HUES64 (cell line): ENCODE results near the gene TENM4.

Experiments
- H3K27ac ChIP-seq: 2 replicates; pipeline ENCODE4 v1.7.0; 2013; ENCODE audit warnings: low read depth, low read length, inconsistent platforms
- H3K27me3 ChIP-seq: 2 replicates; pipeline ENCODE4 v1.6.1; 2013; ENCODE audit warnings: mild to moderate bottlenecking, low read length; ENCODE audit not compliant: insufficient read depth
- H3K36me3 ChIP-seq: 2 replicates; pipeline ENCODE4 v1.6.1; 2013; ENCODE audit warnings: mild to moderate bottlenecking, low read length; ENCODE audit not compliant: insufficient read depth
- H3K4me1 ChIP-seq: 2 replicates; pipeline ENCODE4 v1.6.1; 2013; ENCODE audit warnings: mild to moderate bottlenecking, low read length, moderate library complexity; ENCODE audit not compliant: insufficient read depth
- H3K4me3 ChIP-seq: 2 replicates; pipeline ENCODE4 v1.5.1; 2013; ENCODE audit warnings: mild to moderate bottlenecking, low read length, moderate library complexity
- H3K9ac ChIP-seq: 2 replicates; pipeline ENCODE4 v1.6.1; 2013; ENCODE audit warnings: mild to moderate bottlenecking, low read depth, low read length
- H3K9me3 ChIP-seq: 2 replicates; pipeline ENCODE4 v1.6.1; 2013; ENCODE audit warnings: low read depth, low read length; ENCODE audit not compliant: insufficient read depth
- WGBS: fragments of 150-250, 120-280 bp; methylation state at CpG from one replicate; pipeline ENCODE4 v1.1.7; 2013; ENCODE audit warnings: missing lambda C conversion rate; 5-methylcytosine and 5-hydroxymethylcytosine counted together

Gene TENM4

GRCh38 chr11:79018371-79018849 lies 422.4 kb downstream of the TENM4 start:
- no peaks in the 10 kb centered on the region for H3K4me1 ChIP-seq
- H3K36me3 ChIP-seq, result no peaks in the 10 kb centered on the region
- no peak overlapping the region for H3K27ac ChIP-seq
- no peak overlapping the region for H3K4me3 ChIP-seq
- peaks cover 6% of the 10 kb centered on the region; the same call in 1 of the 2 replicates for H3K27me3 ChIP-seq
- 86% methylated on average over 3 of the region's 3 CpGs for WGBS
- H3K9ac ChIP-seq, result no peak overlapping the region
- no peaks in the 10 kb centered on the region for H3K9me3 ChIP-seq

- no peak overlapping the region for H3K4me3 ChIP-seq
- no peak overlapping the region for H3K27ac ChIP-seq
- H3K27me3 ChIP-seq, result peaks cover 3% of the 10 kb centered on the region; the same call in 1 of the 2 replicates
- H3K9ac ChIP-seq, result no peak overlapping the region
- no peaks in the 10 kb centered on the region for H3K9me3 ChIP-seq
- no peaks in the 10 kb centered on the region for H3K36me3 ChIP-seq
- H3K4me1 ChIP-seq, result no peaks in the 10 kb centered on the region
Observed at GRCh38 chr11:79017811-79018210, 423.0 kb downstream of the TENM4 start.

- Histone ChIP-seq H3K4me3 (no peak overlapping the region), H3K27me3 (no peaks in the 10 kb centered on the region), H3K27ac (no peak overlapping the region), H3K9ac (no peak overlapping the region), H3K9me3 (no peaks in the 10 kb centered on the region), H3K36me3 (no peaks in the 10 kb centered on the region), H3K4me1 (no peaks in the 10 kb centered on the region)
- WGBS, result 89% methylated on average over 3 of the region's 3 CpGs
Observed at GRCh38 chr11:79013509-79013908, 427.3 kb downstream of the TENM4 start.

GRCh38 chr11:79011357-79011756 lies 429.5 kb downstream of the TENM4 start:
- Histone ChIP-seq H3K9me3 (no peaks in the 10 kb centered on the region), H3K27me3 (no peaks in the 10 kb centered on the region), H3K9ac (no peak overlapping the region), H3K27ac (no peak overlapping the region), H3K4me3 (no peak overlapping the region), H3K36me3 (no peaks in the 10 kb centered on the region), H3K4me1 (no peaks in the 10 kb centered on the region)
- 94% methylated on average over 3 of the region's 3 CpGs for WGBS

GRCh38 chr11:79007771-79008402 lies 432.9 kb downstream of the TENM4 start:
- H3K4me3 ChIP-seq, result no peak overlapping the region
- no peaks in the 10 kb centered on the region for H3K9me3 ChIP-seq
- H3K27ac ChIP-seq, result no peak overlapping the region
- 90% methylated on average over 13 of the region's 13 CpGs for WGBS
- no peaks in the 10 kb centered on the region for H3K36me3 ChIP-seq
- H3K27me3 ChIP-seq, result no peaks in the 10 kb centered on the region
- H3K9ac ChIP-seq, result no peak overlapping the region
- no peaks in the 10 kb centered on the region for H3K4me1 ChIP-seq

GRCh38 chr11:79006854-79007253 lies 434.0 kb downstream of the TENM4 start:
- no peaks in the 10 kb centered on the region for H3K27me3 ChIP-seq
- no peak overlapping the region for H3K9ac ChIP-seq
- 96% methylated on average over 4 of the region's 4 CpGs for WGBS
- H3K27ac ChIP-seq, result no peak overlapping the region
- H3K4me3 ChIP-seq, result no peak overlapping the region
- no peaks in the 10 kb centered on the region for H3K4me1 ChIP-seq
- no peaks in the 10 kb centered on the region for H3K9me3 ChIP-seq
- no peaks in the 10 kb centered on the region for H3K36me3 ChIP-seq

GRCh38 chr11:78996007-78996406 lies 444.8 kb downstream of the TENM4 start:
- H3K4me3 ChIP-seq, result no peak overlapping the region
- no peaks in the 10 kb centered on the region for H3K4me1 ChIP-seq
- H3K27me3 ChIP-seq, result no peaks in the 10 kb centered on the region
- H3K9ac ChIP-seq, result no peak overlapping the region
- H3K36me3 ChIP-seq, result no peaks in the 10 kb centered on the region
- 96% methylated on average over 3 of the region's 3 CpGs for WGBS
- H3K9me3 ChIP-seq, result peaks cover 7% of the 10 kb centered on the region; the same call in 1 of the 2 replicates
- H3K27ac ChIP-seq, result no peak overlapping the region

GRCh38 chr11:78995171-78995570 lies 445.7 kb downstream of the TENM4 start:
- no peaks in the 10 kb centered on the region for H3K36me3 ChIP-seq
- H3K27ac ChIP-seq, result no peak overlapping the region
- H3K9me3 ChIP-seq, result peaks cover 7% of the 10 kb centered on the region; the same call in 1 of the 2 replicates
- H3K4me1 ChIP-seq, result no peaks in the 10 kb centered on the region
- no peak overlapping the region for H3K9ac ChIP-seq
- WGBS, result 91% methylated on average over 3 of the region's 3 CpGs
- no peaks in the 10 kb centered on the region for H3K27me3 ChIP-seq
- H3K4me3 ChIP-seq, result no peak overlapping the region

- WGBS, result 94% methylated on average over 1 of the region's 1 CpG
- Histone ChIP-seq H3K27ac (no peak overlapping the region), H3K9ac (no peak overlapping the region), H3K9me3 (no peaks in the 10 kb centered on the region), H3K27me3 (no peaks in the 10 kb centered on the region), H3K4me1 (no peaks in the 10 kb centered on the region), H3K36me3 (no peaks in the 10 kb centered on the region), H3K4me3 (no peak overlapping the region)
Observed at GRCh38 chr11:78993802-78994430, 446.9 kb downstream of the TENM4 start.

- no peaks in the 10 kb centered on the region for H3K4me1 ChIP-seq
- H3K36me3 ChIP-seq, result no peaks in the 10 kb centered on the region
- no peak overlapping the region for H3K27ac ChIP-seq
- H3K4me3 ChIP-seq, result no peak overlapping the region
- H3K9ac ChIP-seq, result no peak overlapping the region
- no peaks in the 10 kb centered on the region for H3K27me3 ChIP-seq
- no peaks in the 10 kb centered on the region for H3K9me3 ChIP-seq
Observed at GRCh38 chr11:78991681-78992080, 449.1 kb downstream of the TENM4 start.

- Histone ChIP-seq H3K9me3 (no peaks in the 10 kb centered on the region), H3K27ac (no peak overlapping the region), H3K4me1 (no peaks in the 10 kb centered on the region), H3K36me3 (no peaks in the 10 kb centered on the region), H3K27me3 (no peaks in the 10 kb centered on the region), H3K4me3 (no peak overlapping the region), H3K9ac (no peak overlapping the region)
- 84% methylated on average over 9 of the region's 9 CpGs for WGBS
Observed at GRCh38 chr11:78990261-78990660, 450.6 kb downstream of the TENM4 start.
